RCC 7860 (cell line): ENCODE results near the gene NADK2.
"Not testable (repeated sequence)": the region's sequence is repeated elsewhere in the genome, so short reads cannot be mapped to it uniquely, and the experiment has no call there.

ENCODE experiments used
- DNase-seq: peaks from one replicate; pipeline ENCODE4 v3.0.0-alpha.2; 2015; ENCODE audit warnings: low spot score
- FAIRE-seq: peaks from 2 replicates; lab custom pipeline; 2012; peaks lifted over from hg19 to GRCh38; lab: Jason Lieb, UNC

NADK2 gene

DNA sequence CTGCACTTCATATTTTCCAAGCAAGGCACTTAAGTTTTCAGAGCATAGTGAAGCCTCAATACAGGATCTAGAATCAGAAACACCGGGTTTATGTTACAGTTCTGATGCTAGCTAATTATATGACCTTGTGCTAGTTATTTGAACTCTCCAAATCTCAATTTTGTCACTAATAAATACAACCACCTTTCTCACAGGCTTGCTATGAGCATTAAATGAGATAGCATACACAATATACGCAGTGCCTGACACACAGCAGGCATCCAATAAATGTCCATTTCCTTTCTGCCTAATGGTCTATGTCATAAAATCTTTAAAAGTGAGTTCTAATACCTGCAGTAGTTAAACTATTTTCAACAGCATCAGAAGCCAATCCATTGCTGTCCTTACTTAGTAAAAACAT, 32.9 kb downstream of the NADK2 start:
- no peak for DNase-seq
- no peak for FAIRE-seq

DNA sequence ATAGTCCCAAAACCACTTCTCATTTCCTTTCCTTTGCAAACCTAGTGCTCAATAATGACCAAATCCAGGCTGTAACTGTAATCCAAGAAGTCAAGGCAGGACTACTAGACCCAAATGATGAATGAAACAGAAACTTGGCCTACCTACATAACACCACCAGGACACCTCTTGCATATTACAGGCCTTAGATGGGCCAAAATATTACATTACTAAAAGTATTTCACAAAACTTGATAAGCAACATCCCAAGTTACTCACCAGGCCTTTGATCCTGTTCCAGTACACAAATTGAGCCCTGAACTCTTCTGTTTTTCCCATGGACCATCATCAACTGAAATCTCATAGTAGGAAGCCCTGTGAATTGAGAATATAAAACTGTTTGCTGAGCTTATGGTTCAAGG, 34.8 kb downstream of the NADK2 start:
- DNase-seq, result no peak
- FAIRE-seq, result no peak

GRCh38 chr5:36205329-36205728, 36.4 kb downstream of the NADK2 start:
- no peak for FAIRE-seq

GRCh38 chr5:36202521-36202961, 39.2 kb downstream of the NADK2 start:
- DNase-seq (no peak), FAIRE-seq (no peak)

More at GRCh38 chr5:36205329-36205728, 36.4 kb downstream of the NADK2 start:
- no peak for DNase-seq

DNA sequence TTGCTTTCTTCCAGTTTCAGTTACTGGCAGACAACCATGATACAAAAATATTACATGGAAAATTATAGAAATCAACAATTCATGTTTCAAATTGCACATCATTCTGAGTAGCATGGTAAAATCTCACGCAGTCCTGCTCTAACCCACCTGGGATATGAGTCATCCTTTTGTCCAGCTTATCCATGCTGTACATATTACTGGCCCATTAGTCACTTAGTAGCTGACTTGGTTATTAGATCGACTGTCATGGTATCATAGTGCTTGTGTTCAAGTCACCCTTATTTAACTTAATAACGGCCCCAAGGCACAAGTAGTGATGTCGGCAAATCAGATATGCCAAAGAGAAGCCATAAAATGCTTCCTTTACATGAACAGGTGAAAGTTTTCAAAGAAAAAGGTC, 41.2 kb downstream of the NADK2 start:
- FAIRE-seq, result peak; percentile 48
- peak; percentile 53 for DNase-seq

GRCh38 chr5:36199620-36200019, 42.1 kb downstream of the NADK2 start:
- FAIRE-seq (no peak), DNase-seq (no peak)

DNA sequence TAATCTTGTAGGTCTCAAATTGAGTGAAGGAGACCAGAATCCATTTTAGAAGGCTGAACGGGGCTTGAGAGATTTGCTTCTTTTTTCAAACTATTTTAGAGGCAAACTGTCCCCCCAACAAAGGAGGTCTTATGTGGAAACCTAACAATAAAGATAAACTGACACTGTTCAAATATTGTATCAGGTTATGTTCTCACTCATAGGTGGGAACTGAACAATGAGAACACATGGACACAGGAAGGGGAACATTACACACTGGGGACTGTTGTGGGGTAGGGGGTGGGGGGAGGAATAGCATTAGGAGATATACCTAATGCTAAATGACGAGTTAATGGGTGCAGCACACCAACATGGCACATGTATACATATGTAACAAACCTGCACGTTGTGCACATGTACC, 42.9 kb downstream of the NADK2 start:
- not testable (repeated sequence) for DNase-seq, FAIRE-seq

- FAIRE-seq, result peak; percentile 81
Measured at GRCh38 chr5:36198281-36198680, 43.4 kb downstream of the NADK2 start.

GRCh38 chr5:36193746-36194145, 48.0 kb downstream of the NADK2 start:
- DNase-seq (no peak), FAIRE-seq (no peak)

More at GRCh38 chr5:36198281-36198680, 43.4 kb downstream of the NADK2 start:
- DNase-seq, result no peak

DNA sequence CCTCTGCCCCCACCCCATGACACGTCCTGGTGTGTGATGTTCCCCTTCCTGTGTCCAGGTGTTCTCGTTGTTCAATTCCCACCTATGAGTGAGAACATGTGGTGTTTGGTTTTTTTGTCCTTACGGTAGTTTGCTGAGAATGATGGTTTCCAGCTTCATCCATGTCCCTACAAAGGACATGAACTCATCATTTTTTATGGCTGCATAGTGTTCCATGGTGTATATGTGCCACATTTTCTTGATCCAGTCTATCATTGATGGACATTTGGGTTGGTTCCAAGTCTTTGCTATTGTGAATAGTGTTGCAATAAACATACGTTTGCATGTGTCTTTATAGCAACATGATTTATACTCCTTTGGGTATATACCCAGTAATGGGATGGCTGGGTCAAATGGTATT, 57.3 kb downstream of the NADK2 start:
- not testable (repeated sequence) for DNase-seq, FAIRE-seq

- DNase-seq, result no peak
- no peak for FAIRE-seq
Measured at GRCh38 chr5:36181774-36182173, 60.0 kb downstream of the NADK2 start.

- FAIRE-seq, result no peak
- no peak for DNase-seq
Measured at GRCh38 chr5:36180556-36181350, 61.0 kb downstream of the NADK2 start.

DNA sequence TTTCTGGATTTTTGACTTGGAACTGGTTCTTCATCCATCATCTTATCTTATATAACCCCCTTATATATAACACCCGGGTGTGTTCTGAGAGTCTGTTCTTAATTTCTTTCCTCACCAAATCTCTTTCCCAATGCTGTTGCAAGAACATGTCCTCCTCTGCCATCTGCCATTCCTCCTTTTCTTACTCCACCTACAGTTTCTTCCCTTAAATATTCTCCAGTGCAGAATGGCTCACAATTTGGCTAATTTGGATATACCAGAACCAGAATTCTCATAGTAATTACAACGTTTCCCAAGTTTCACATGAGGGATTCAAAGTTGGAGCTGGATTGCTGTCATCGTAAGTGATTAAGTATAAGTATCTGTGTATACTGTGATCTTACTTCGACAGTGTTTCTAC, 61.8 kb downstream of the NADK2 start:
- DNase-seq (no peak), FAIRE-seq (no peak)

- FAIRE-seq (no peak), DNase-seq (no peak)
Measured at GRCh38 chr5:36178524-36178890, 63.2 kb downstream of the NADK2 start.

- DNase-seq (peak; percentile 56), FAIRE-seq (peak; percentile 83)
Measured at GRCh38 chr5:36177715-36178523, 63.8 kb downstream of the NADK2 start.

GRCh38 chr5:36177154-36177553, 64.6 kb downstream of the NADK2 start:
- FAIRE-seq, result no peak

DNA sequence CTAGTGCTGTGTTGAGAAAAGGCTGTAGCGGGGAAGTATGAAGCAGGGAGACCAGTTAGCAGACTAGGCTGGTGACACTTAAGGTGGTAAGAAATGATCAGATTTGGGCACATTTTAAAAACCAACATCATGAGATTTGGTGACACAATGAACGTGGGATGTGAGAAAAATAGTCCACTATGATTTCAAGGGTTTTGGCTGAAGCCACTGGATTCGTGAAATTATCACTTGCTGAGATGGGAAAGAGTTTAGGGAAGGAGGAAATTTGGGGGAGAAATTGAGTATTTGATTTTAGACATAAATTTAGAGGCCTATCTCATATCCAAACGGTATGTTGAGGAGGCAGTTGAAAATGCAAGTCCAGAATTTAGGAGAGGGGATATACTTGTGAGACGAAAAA, 66.7 kb downstream of the NADK2 start:
- FAIRE-seq (no peak), DNase-seq (no peak)

More at GRCh38 chr5:36177154-36177553, 64.6 kb downstream of the NADK2 start:
- DNase-seq, result no peak

DNA sequence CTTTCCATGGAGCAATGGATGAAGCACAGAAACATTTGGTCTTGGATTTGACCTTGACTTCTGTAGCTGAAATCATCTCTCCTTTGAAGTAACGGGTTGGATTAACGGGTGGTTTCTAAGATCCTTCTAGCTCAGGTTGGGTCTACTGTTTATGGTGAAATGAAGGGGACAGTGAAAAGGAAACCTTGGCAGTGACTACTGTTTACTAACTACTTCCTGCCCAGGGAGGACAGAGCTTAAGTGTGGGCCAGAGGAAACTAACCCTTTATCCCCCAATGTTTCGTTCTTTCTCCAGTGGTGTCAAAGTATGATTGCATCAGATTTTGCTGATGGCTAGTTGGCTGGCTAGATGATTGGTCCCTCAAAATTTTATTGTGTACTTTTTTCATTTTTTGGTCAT, 67.6 kb downstream of the NADK2 start:
- DNase-seq (no peak), FAIRE-seq (no peak)

- no peak for DNase-seq
- no peak for FAIRE-seq
Measured at GRCh38 chr5:36173426-36173825, 68.3 kb downstream of the NADK2 start.

DNA sequence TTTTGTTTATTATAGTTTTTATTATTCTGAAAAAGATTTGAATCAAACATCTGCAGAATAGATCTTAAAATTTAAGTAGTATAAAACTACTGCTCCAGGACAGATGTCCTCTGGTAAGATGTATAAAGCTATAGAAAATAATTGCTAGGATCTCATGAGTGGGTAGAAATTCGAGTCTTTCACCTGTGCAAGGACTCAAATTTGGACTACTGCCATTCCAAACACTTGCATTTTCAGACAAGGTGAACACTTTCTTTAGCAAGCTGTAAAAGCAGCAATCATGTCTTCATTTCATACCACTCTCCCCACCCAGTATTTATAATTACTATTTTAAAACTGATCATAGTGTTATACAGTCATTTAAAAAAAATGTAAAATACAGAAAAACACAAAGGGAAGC, 69.1 kb downstream of the NADK2 start:
- FAIRE-seq, result no peak

DNA sequence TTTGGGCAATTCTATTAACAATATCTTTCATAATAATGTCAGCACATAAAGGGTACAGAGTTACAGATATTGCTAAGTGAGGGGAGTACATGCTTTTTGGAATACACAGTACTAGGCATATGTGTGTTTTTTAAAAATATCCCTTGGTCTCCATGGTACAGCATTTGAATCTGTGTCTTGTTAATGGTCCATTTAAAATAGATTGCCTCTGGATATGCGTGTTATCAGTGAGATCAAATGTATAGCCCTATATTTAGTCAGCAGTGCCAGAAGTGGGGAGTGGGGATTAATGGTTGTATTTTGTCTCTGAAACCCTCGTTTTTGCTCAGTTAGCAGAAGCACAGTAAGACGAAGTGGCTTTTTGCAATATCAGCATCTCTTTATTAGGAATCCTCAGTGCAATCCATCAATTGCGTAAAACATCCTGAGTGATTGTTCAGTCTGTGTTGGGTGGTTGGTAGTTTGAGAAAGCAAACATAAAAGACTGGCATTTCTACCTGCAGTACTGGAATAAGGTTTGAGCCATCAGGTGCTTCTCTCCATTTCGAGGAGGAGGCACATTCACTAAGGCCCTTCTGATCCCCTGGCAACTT, 70.8 kb downstream of the NADK2 start:
- FAIRE-seq (no peak), DNase-seq (no peak)

More for the DNA sequence above, 69.1 kb downstream of the NADK2 start:
- no peak for DNase-seq
